HCEC 1CT (cell line): ENCODE data around the gene ORC2.
A peak's percentile ranks its signal among the peaks of the same experiment; 100 is the strongest.
"Not testable (repeated sequence)": the region's sequence is repeated elsewhere in the genome, so short reads cannot be mapped to it uniquely, and the experiment has no call there.

Experiments
- DNase-seq: peaks from one replicate; pipeline ENCODE4 v3.0.0-alpha.2; 2017

The ORC2 gene

DNA sequence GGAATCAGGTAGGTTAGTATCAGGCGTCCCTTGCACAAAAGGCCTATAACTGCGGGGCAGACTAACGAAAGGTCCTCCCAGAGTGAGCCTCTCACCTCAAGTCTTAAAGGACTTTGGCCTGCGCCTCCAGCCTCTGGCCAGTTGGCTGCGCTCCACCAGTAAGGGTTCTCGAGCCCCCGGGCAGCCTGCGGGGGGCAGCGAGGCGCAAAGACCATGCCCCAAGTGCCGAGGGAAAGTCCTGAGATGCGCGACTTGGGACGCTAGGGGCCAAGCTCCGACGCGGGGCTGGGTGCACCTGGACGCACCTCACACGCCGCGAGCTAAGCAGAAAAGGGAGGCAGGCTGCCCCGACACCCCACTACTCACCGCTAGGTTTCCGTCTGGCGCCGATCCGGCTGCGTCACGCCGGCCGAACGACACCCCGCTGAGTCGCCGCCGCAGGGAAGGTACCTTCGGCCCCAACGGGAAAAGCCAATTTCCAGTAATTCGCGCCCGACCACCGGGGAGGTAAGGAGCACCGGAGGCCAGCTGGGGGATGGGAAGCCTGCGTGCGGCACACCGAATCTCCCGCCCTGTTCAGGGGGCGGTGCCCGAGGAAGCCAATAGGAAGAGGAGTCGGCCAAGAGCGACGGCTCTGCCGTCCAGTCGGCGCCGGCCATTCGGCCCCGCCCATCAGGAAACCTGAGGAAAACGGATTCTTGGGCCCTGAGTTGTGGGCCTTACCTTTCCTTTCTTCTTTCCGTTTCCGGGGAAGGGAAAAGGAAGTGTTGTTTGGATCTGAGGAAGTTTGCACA is at the start of gene ORC2:
TSS of gene ORC2 (minus strand) at position 537 of the 794 bp plus-strand sequence. CDS start 5,537 bp downstream, outside the sequence.
- peak; percentile 89 for DNase-seq

GRCh38 chr2:201008296-201008829 is 44.9 kb upstream of the ORC2 start:
- no peak for DNase-seq

- DNase-seq, result no peak
Observed at GRCh38 chr2:201007584-201007998, 44.1 kb upstream of the ORC2 start.

DNA sequence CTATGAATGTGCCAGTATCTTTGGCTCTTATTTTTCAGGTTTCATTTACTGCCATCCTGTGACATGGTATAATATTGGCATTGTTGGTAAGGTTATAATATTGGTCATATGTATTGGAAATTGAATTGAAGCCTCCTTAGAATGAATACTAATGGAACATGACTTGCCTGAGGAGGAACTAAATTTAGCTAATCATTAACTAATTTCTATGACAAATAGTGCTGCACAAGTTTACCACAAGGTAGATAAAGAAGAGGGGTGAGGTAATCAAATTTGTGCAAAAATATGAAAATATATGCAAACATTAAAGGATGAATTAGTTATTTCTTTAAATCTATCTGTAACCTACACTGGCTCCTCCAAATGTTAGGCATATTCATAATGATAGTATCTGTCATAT is 43.2 kb upstream of the ORC2 start:
- no peak for DNase-seq

DNA sequence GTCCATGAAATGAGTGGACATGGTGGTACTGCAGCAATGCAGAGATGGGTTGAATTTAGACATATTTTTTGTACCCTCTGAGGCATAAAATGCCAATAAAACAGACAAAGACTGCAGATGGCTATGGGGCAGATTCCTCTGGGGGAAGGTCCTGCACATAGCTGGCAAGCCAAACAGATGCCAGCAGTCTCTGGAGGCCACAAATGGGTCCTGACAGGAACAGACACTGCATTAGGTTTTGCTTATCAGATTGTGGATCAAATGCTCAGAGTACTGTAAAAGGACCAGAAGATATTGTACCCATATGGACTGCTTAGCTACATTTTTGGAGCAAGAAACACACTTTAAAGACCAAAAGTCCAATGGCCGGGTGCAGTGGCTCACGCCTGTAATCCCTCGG is 40.9 kb upstream of the ORC2 start:
- no peak for DNase-seq

DNA sequence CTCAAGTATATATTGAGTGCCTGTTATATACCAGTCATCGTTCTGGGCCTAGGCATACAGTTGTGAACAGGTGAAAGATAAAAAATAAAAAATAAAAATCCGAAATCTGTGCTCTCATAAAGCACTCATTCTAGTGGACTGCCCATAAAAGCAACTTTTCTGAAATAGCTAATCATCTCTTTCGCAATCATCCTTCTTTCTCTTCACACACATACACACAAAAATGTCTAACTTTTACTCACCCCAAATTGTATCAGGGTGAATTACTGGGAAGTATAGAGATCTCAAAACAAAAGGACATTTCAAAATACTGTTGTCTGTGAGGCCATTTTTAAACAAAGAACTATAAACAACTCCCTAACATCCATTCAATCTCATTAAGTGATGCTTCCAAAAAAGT is 29.6 kb upstream of the ORC2 start:
- DNase-seq, result peak; percentile 46

- DNase-seq, result no peak
Observed at GRCh38 chr2:200987137-200987536, 23.7 kb upstream of the ORC2 start.

- DNase-seq, result peak; percentile 37
Observed at GRCh38 chr2:200985799-200986198, 22.3 kb upstream of the ORC2 start.

- DNase-seq, result no peak
Observed at GRCh38 chr2:200976710-200977109, 13.2 kb upstream of the ORC2 start.

DNA sequence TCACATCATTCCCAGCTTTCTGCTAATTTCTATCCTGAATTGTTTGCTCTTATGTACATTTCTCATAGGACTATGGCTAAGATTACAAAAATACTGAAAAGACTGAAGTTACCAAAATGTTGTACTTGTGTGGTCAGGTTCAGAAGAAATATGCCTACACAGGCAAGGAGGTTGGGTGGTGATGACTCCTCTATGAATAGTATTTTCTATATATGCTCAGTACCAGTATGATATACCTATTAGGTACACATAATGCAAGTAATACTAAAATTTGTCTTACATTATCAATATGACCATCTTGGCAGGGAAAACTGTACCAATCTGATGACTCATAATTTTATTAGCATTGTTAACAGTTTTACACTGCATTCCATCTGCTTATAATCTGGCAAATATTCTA is 12.2 kb upstream of the ORC2 start:
- no peak for DNase-seq

DNA sequence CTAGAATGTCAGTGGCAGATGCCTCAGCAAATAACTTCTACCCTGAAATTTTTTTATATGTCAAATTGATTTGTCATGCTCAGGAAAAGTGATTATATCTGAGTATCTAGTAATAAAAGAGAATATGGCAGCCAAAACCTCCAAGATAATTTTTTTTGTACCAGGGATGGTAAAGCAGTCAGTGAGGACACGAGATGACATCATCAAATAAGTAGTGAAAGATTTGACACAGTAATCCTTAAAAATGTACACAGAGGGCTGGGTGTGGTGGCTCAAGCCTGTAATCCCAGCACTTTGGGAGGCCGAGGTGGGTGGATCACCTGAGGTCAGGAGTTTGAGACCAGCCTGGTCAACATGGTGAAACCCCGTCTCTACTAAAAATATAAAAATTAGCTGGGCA is 6.6 kb upstream of the ORC2 start:
- not testable (repeated sequence) for DNase-seq

DNA sequence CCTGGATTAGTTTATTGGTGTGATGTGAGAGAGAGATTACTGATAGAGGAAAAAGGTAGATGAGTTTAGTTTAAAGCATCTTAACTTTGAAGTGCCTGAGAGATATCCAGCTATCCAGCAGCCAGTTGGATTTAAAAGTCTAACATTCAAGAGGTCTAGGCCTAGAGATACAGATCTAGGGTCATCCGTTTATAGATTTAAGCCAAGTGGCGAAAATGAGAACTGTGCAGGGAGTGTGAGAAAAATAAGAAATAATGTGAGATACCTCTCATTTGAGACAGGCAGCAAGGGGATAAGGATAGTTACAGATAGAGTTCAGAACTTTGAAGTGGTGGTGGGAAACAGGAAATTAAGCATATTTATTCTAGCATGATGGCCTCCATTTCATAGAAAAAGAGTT is 5.3 kb upstream of the ORC2 start:
- DNase-seq, result no peak

- DNase-seq, result no peak
Observed at GRCh38 chr2:200968162-200968561, 4.7 kb upstream of the ORC2 start.

DNA sequence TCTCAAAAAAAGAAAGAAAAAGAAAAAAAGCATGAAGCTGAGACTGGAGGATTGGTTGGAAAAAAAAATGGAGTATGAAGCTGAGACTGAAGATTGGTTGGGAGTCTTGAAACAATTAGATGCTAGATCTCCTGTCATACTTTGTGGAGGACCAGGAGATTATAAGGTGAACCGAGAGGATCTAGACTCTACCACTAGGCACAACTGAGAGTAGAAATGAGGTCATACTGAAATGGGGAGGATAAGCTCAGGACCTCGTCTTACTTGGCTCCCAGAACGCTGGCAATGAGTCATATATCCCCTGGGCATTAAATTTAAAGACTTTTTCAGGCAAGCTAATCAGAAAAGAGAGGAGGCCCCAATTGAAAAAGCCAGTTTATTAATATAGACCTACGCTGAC is 3.3 kb upstream of the ORC2 start:
- DNase-seq, result peak; percentile 77

- DNase-seq, result no peak
Observed at GRCh38 chr2:200964498-200964897, 1.0 kb upstream of the ORC2 start.

GRCh38 chr2:200963918-200964252 is 425 bp upstream of the ORC2 start:
- not testable (repeated sequence) for DNase-seq

DNA sequence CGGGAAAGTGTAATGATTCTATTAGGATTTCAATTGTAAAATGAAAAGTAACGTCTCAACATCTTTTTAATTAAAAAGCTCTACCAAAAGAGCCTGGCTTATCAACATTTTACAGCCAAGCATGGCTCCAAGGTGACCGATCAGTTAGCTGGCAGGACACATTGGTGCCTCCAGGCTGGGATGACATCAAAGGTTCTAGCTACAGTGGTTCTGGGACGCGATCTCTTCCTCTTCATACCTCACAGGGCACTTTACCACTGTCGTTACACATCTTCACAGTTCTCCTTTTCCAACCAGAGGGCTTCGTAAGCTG is 693 bp downstream of the ORC2 start:
- DNase-seq, result no peak

DNA sequence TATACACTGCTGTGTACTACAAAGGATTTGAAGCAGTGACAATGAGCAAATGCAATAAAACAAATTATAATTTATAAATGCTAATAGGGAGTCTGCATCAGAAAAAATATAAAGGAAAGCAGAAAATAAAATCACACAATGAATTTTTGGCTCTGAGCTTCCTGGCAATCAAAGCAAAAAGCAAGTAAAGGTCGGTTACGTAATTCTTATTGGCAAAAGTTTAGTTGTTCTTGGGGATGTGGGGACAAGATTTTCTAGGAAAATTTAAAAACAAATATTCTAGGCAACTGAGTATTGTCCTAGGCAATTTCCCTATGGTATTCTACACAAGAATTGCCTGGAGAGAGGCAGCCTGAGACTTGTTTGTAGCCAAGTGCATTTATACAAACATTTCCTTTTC is 1.8 kb downstream of the ORC2 start:
- DNase-seq, result no peak

GRCh38 chr2:200950378-200950777 is 13.1 kb downstream of the ORC2 start:
- DNase-seq, result no peak

GRCh38 chr2:200945395-200945729 is 18.1 kb downstream of the ORC2 start:
- DNase-seq, result no peak

GRCh38 chr2:200944467-200945394 is 18.7 kb downstream of the ORC2 start:
- DNase-seq, result peak; percentile 92

DNA sequence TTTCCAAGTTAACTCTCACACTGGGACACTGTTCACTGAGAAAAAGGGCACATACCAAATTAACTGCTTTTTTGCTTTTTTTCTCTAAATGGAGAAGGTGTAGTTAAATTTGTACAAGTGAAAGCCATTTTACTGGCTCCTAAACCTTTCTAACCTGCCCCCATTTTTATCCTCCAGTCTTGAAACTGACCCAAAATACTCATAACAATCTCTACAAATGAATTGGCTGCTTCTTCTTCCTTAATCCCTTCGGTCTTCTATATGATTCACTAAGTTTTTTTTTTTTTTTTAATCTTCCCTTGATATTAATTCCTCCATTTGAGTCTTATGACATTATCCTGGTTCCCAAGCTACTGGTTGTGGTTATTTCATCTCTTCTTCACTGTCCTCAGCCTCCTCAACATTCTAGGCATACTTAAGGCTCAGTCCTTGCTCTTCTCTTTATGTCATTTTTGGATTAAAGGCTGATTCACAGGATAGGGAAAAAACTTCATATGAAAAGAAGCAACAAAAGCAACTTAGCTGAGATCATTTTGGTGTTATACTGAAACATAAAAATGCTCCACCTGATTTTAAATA is 19.8 kb downstream of the ORC2 start:
- DNase-seq, result no peak

- no peak for DNase-seq
Observed at GRCh38 chr2:200939832-200940231, 23.6 kb downstream of the ORC2 start.
